Esophagus squamous epithelium (tissue), 4 donors: ENCODE results near the gene MYO1C.

ENCODE experiments used
- CTCF ChIP-seq, 6 experiments: fragments of 450-650 bp in 4 of 6; fragments of 200-600 bp in 2 of 6; sonication (generic) in 2 of 6; IDR thresholded peaks; one replicate each; pipeline ENCODE4 v1.5.1; 2016 to 2019; ENCODE audit warnings: antibody characterized with exemption in 6 of 6, mild to moderate bottlenecking in 4 of 6, moderate library complexity in 4 of 6
- POLR2A ChIP-seq, 4 donors: fragments of 450-650 bp; IDR thresholded peaks; one replicate each; pipeline ENCODE4 v1.6.1; 2017; ENCODE audit warnings: antibody characterized with exemption in 4 of 4, mild to moderate bottlenecking in 4 of 4, moderate library complexity in 3 of 4

GRCh38 chr17:1511290-1511689 lies 18.8 kb upstream of the MYO1C start:
- TF ChIP-seq POLR2A (IDR thresholded peaks at IDR 0.05) (no peak), CTCF (IDR thresholded peaks at IDR 0.05) (no peak)
